K562 (cell line): ENCODE results near the gene FILIP1L. TPM values are rescaled to one million over a fixed set of nuclear protein-coding genes. Genes with fewer than 3 reads are reported as not detected.

Source experiments
- ATAC-seq: fragments of 200-7000 bp; cut with Tn5 transposase; 3 replicates; pipeline ENCODE4 v1.9.1; 2020; ENCODE audit warnings: moderate library complexity
- BruUV-seq: library from RNA; stranded (reverse); fragments of 400-500 nt; replicated peaks from 2 replicates; lab custom pipeline; 2021; lab: Mats Ljungman, UMichigan
- CTCF ChIA-PET: fragments of 300-600 bp; formaldehyde crosslinking; extraction: SDS; loops from one replicate; lab custom pipeline; 2021; ENCODE audit warnings: low intra/inter-chr PET ratio; lab: Yijun Ruan, JAX
- POLR2A ChIA-PET: fragments of 300-600, 350-650 bp; sonication (Branson Sonifier 250); formaldehyde crosslinking; extraction: SDS; loops from one replicate; lab custom pipeline; 2021; ENCODE audit warnings: antibody characterized with exemption, inconsistent platforms; lab: Yijun Ruan, JAX
- DNase-seq, 4 experiments: peaks; one replicate each; pipeline versions ENCODE4 v3.0.0 to v3.0.0-alpha.2; 2011 to 2018; ENCODE audit warnings: low spot score in 3 of 4, mixed read lengths in 3 of 4; ENCODE audit errors: extremely low read depth in 1 of 4
- FAIRE-seq: peaks from 2 replicates; lab custom pipeline; 2011; peaks lifted over from hg19 to GRCh38; lab: Jason Lieb, UNC
- H2AFZ ChIP-seq: 2 replicates; pipeline ENCODE4 v1.6.0; 2011; ENCODE audit warnings: low read depth, low read length, control low read depth, inconsistent platforms
- H3K27ac ChIP-seq: fragments of 200-600 bp; 3 replicates; pipeline ENCODE4 v1.8.0; 2011; ENCODE audit warnings: low read depth, mild to moderate bottlenecking, control low read depth, inconsistent platforms, low read length, moderate library complexity, mixed read lengths; ENCODE audit errors: extremely low read depth
- H3K27me3 ChIP-seq, 2 experiments: fragments of 300-600 bp in 1 of 2; 2 replicates in 1 of 2; 3 replicates in 1 of 2; pipeline versions ENCODE4 v1.6.0 to v1.8.0; 2011; ENCODE audit warnings: inconsistent platforms in 2 of 2, low read length in 2 of 2, mild to moderate bottlenecking in 1 of 2, mixed read lengths in 1 of 2, moderate library complexity in 1 of 2; ENCODE audit not compliant: control insufficient read depth in 2 of 2, insufficient read depth in 2 of 2
- H3K36me3 ChIP-seq: fragments of 300-600 bp; 3 replicates; pipeline ENCODE4 v1.8.0; 2011; ENCODE audit warnings: mild to moderate bottlenecking, low read length, inconsistent platforms; ENCODE audit not compliant: control insufficient read depth, insufficient read depth
- H3K4me1 ChIP-seq, 2 experiments: fragments of 200-600 bp in 1 of 2; replicated peaks in 1 of 2; 2 replicates in 1 of 2; 3 replicates in 1 of 2; pipeline versions ENCODE4 v1.5.1 to v1.8.0; 2011; ENCODE audit warnings: inconsistent platforms in 2 of 2, low read length in 2 of 2, mild to moderate bottlenecking in 1 of 2, mixed read lengths in 1 of 2, moderate library complexity in 1 of 2; ENCODE audit not compliant: control insufficient read depth in 2 of 2, insufficient read depth in 2 of 2
- H3K4me2 ChIP-seq: 2 replicates; pipeline ENCODE4 v1.6.1; 2011; ENCODE audit warnings: low read length, control low read depth, inconsistent platforms, mixed read lengths; ENCODE audit not compliant: insufficient read depth
- H3K4me3 ChIP-seq: fragments of 200-600 bp; sonication (generic), shearing (Covaris generic); 2 replicates; pipeline ENCODE4 v1.5.1; 2016; ENCODE audit warnings: control low read depth, inconsistent platforms
- H3K79me2 ChIP-seq: fragments of 200-600 bp; 3 replicates; pipeline ENCODE4 v1.8.0; 2011; ENCODE audit warnings: low read length, inconsistent platforms; ENCODE audit not compliant: control insufficient read depth, insufficient read depth
- H3K9ac ChIP-seq, 2 experiments: 2 replicates each; pipeline versions ENCODE4 v1.6.0 to v1.6.1; 2011; ENCODE audit warnings: low read depth in 2 of 2, low read length in 2 of 2, control low read depth in 1 of 2, inconsistent platforms in 1 of 2, mild to moderate bottlenecking in 1 of 2, mixed read lengths in 1 of 2; ENCODE audit not compliant: insufficient read depth in 1 of 2
- H3K9me1 ChIP-seq: one replicate; pipeline ENCODE4 v1.6.0; 2011; ENCODE audit warnings: inconsistent platforms, mild to moderate bottlenecking, low read length, moderate library complexity; ENCODE audit not compliant: control insufficient read depth, insufficient read depth
- H3K9me3 ChIP-seq: replicated peaks from 2 replicates; pipeline ENCODE4 v1.5.1; 2011; ENCODE audit warnings: low read depth, low read length, inconsistent platforms; ENCODE audit not compliant: control insufficient read depth, insufficient read depth
- H4K20me1 ChIP-seq: replicated peaks from 2 replicates; pipeline ENCODE4 v1.6.1; 2011; ENCODE audit warnings: low read length, inconsistent platforms, mixed read lengths; ENCODE audit not compliant: control insufficient read depth, insufficient read depth
- CREB1 ChIP-seq, 2 experiments: sonication (generic) in 1 of 2; formaldehyde crosslinking in 1 of 2; IDR thresholded peaks; 2 replicates each; pipeline versions ENCODE4 v1.6.1 to v1.8.0; 2012 to 2022; ENCODE audit warnings: inconsistent platforms in 1 of 2, mild to moderate bottlenecking in 1 of 2, missing genetic modification reagents in 1 of 2, moderate library complexity in 1 of 2
- EHMT2 ChIP-seq: fragments of 450-650 bp; IDR thresholded peaks from 2 replicates; pipeline ENCODE4 v1.6.1; 2018; ENCODE audit warnings: antibody characterized with exemption
- HDAC2 ChIP-seq: fragments of 450-650 bp; IDR thresholded peaks from 2 replicates; pipeline ENCODE4 v1.6.1; 2016; ENCODE audit warnings: mild to moderate bottlenecking
- HDAC3 ChIP-seq: fragments of 450-650 bp; IDR thresholded peaks from 2 replicates; pipeline ENCODE4 v1.6.1; 2018; ENCODE audit warnings: borderline replicate concordance, mild to moderate bottlenecking, moderate library complexity; ENCODE audit not compliant: partially characterized antibody
- NCOA2 ChIP-seq, 2 experiments: fragments of 450-650 bp; IDR thresholded peaks; 2 replicates each; pipeline ENCODE4 v1.6.1; 2018; ENCODE audit warnings: mild to moderate bottlenecking in 2 of 2, moderate library complexity in 1 of 2; ENCODE audit not compliant: partially characterized antibody in 2 of 2
- NR3C1 ChIP-seq: sonication (generic); formaldehyde crosslinking; IDR thresholded peaks from 2 replicates; pipeline ENCODE4 v1.8.1; 2022; ENCODE audit warnings: missing genetic modification reagents
- OTX1 ChIP-seq: fragments of 450-650 bp; formaldehyde crosslinking; IDR thresholded peaks from 2 replicates; pipeline ENCODE4 v1.4.0; 2022; ENCODE audit warnings: mild to moderate bottlenecking
- PYGO2 ChIP-seq: fragments of 450-650 bp; IDR thresholded peaks from 2 replicates; pipeline ENCODE4 v1.6.1; 2016; ENCODE audit warnings: mild to moderate bottlenecking, missing genetic modification characterization, moderate library complexity, missing compliant biosample characterization
- SRF ChIP-seq, 2 experiments: fragments of 250-450, 450-650 bp in 1 of 2; sonication (Bioruptor Pico) in 1 of 2; sonication (generic) in 1 of 2; formaldehyde crosslinking; IDR thresholded peaks; 2 replicates each; pipeline versions ENCODE4 v1.5.0 to v1.5.1; 2020 to 2022; ENCODE audit warnings: mild to moderate bottlenecking in 1 of 2, missing genetic modification reagents in 1 of 2
- TRIM24 ChIP-seq, 2 experiments: fragments of 450-650 bp; IDR thresholded peaks; 2 replicates each; pipeline ENCODE4 v1.6.1; 2016
- TRIM25 ChIP-seq: fragments of 450-650 bp; IDR thresholded peaks from 2 replicates; pipeline ENCODE4 v1.7.0; 2016; ENCODE audit warnings: borderline replicate concordance
- XRCC3 ChIP-seq: fragments of 450-650 bp; IDR thresholded peaks from 2 replicates; pipeline ENCODE4 v1.6.1; 2017; ENCODE audit warnings: mild to moderate bottlenecking, moderate library complexity
- ZC3H4 ChIP-seq: sonication (generic); formaldehyde crosslinking; IDR thresholded peaks from 2 replicates; pipeline ENCODE4 v1.9.0; 2021; ENCODE audit warnings: missing genetic modification reagents, borderline replicate concordance
- ZFP30 ChIP-seq: fragments of 250-450 bp; sonication (Bioruptor Pico); IDR thresholded peaks from 2 replicates; pipeline ENCODE4 v1.8.0; 2022; ENCODE audit warnings: moderate library complexity, mild to moderate bottlenecking, inconsistent platforms, borderline replicate concordance
- ZNF408 ChIP-seq: fragments of 250-450 bp; sonication (Bioruptor Pico); IDR thresholded peaks from 2 replicates; pipeline ENCODE4 v1.4.0; 2020; ENCODE audit warnings: low read depth, mild to moderate bottlenecking, moderate library complexity
- ZNF57 ChIP-seq: fragments of 450-650 bp; formaldehyde crosslinking; IDR thresholded peaks from 2 replicates; pipeline ENCODE4 v1.4.0; 2020; ENCODE audit warnings: mild to moderate bottlenecking, moderate library complexity
- WGBS: fragments of 100-300 bp; shearing (Covaris generic); methylation state at CpG from one replicate; pipeline ENCODE4 v1.1.6; 2016; ENCODE audit warnings: low coverage, mixed read lengths; ENCODE audit not compliant: insufficient coverage; ENCODE audit errors: missing lambda C conversion rate; 5-methylcytosine and 5-hydroxymethylcytosine counted together
- in situ Hi-C: fragments of 300-500 bp; cut with MboI; formaldehyde crosslinking; loops from 4 replicates; pipeline ENCODE4 v1.15.0; 2018; ENCODE audit warnings: inconsistent platforms, mixed read lengths
- intact Hi-C: fragments of 100-400 bp; cut with micrococcal nuclease; formaldehyde crosslinking; loops from 2 replicates; pipeline ENCODE4 v1.14.2; 2022
- polyA plus RNA-seq, 8 experiments: library from polyadenylated mRNA; depleted of rRNA in 4 of 8; stranded (reverse) in 5 of 8; unstranded in 3 of 8; fragments of >200 nt; fragmentation: Nextera tagmentation in 2 of 8; fragmentation: Illumina TruSeq in 1 of 8; extraction: Ambion mirVana in 2 of 8; extraction: Trizol in 1 of 8; gene quantifications; 2 replicates each; pipeline versions ENCODE4 v1.2.1 to v1.2.3, GENCODE V29; 2011 to 2014; ENCODE audit warnings: inconsistent platforms in 1 of 8, missing spikeins in 1 of 8
- total RNA-seq, 7 experiments: library from RNA; depleted of rRNA in 6 of 7; stranded (reverse); fragments of >200 nt in 6 of 7; fragmentation: Illumina TruSeq in 2 of 7; extraction: Trizol in 2 of 7; gene quantifications; 2 replicates each; pipeline versions ENCODE4 v1.2.1 to v1.2.3, GENCODE V29; 2011 to 2021; ENCODE audit warnings: low replicate concordance in 1 of 7
- TF ChIP-seq, protein P1 (sequence below): sonication (generic); formaldehyde crosslinking; IDR thresholded peaks from 2 replicates; pipeline ENCODE4 v1.8.0; 2022; ENCODE audit warnings: missing genetic modification reagents, mild to moderate bottlenecking, borderline replicate concordance
- TF ChIP-seq, protein P2 (sequence below): sonication (generic); formaldehyde crosslinking; IDR thresholded peaks from 2 replicates; pipeline ENCODE4 v1.8.0; 2022; ENCODE audit warnings: mild to moderate bottlenecking, missing genetic modification reagents

Gene FILIP1L
- total and polyA plus RNA-seq, 9 of the 15 experiments (the other 6 are each of a cell fraction or from before 2014, with no cell fraction given) = 0.50 to 2.1 (median 1.1) TPM

DNA sequence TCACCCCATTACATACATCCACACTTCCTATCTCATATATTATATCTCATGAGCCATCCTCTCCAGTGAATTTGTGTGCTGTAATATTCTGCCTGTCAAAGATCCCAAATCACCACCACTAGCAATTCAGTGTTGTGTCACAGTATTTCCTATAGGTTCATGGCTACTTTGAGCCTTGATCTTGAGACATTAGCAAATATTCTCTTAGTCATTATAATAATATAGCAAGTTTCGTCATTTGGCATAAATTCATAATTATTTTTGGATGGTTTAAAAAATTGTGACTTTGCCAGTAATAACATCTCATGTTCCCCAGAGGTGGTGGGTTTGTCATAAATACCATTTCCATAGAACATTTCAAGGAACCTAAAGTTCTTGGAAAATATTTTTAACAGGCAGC is 249.0 kb downstream of the FILIP1L start:
- WGBS = 100% methylated on average over 1 of the region's 1 CpG
- Histone ChIP-seq H3K4me1 (no peaks in the 10 kb centered on the region; a peak in 1 of 5 replicates), H3K27me3 (no peaks in the 10 kb centered on the region), H3K36me3 (no peaks in the 10 kb centered on the region), H3K9me3 (no peaks in the 10 kb centered on the region), H2AFZ (no peak overlapping the region), H3K4me3 (no peak overlapping the region), H3K9me1 (no peaks in the 10 kb centered on the region), H4K20me1 (no peaks in the 10 kb centered on the region; the same call in 1 of the 2 replicates), H3K4me2 (no peak overlapping the region), H3K79me2 (peaks cover 11% of the 10 kb centered on the region; the same call in 1 of the 3 replicates), H3K27ac (no peak overlapping the region), H3K9ac (no peak overlapping the region)
- intact Hi-C loops = no loop called here
- ChIA-PET CTCF (no interaction called here), POLR2A (no interaction called here)
- FAIRE-seq (no peak), ATAC-seq (no peak), DNase-seq (no peak)
- no peak for TF ChIP-seq EHMT2
- no peak for TF ChIP-seq NR3C1 (CRISPR knock-in tag)
- TF ChIP-seq NCOA2 (IDR thresholded peaks at IDR 0.05; ENCODE audit: partially characterized antibody in 2 of 2) = no peak
- TF ChIP-seq XRCC3 = no peak
- TF ChIP-seq ZNF408 (CRISPR knock-in tag) = no peak
- no peak for TF ChIP-seq ZC3H4 (CRISPR knock-in tag)
- no peak for TF ChIP-seq PYGO2 (tag)
- TF ChIP-seq HDAC2 = no peak
- TF ChIP-seq SRF (CRISPR knock-in tag; IDR thresholded peaks at IDR 0.05) = no peak
- no peak for TF ChIP-seq CREB1 (IDR thresholded peaks at IDR 0.05)
- TF ChIP-seq CREB1 (CRISPR knock-in tag; IDR thresholded peaks at IDR 0.05) = no peak
- TF ChIP-seq OTX1 (CRISPR knock-in tag) = no peak
- TF ChIP-seq TRIM25 = no peak
- TF ChIP-seq, protein P1, sequence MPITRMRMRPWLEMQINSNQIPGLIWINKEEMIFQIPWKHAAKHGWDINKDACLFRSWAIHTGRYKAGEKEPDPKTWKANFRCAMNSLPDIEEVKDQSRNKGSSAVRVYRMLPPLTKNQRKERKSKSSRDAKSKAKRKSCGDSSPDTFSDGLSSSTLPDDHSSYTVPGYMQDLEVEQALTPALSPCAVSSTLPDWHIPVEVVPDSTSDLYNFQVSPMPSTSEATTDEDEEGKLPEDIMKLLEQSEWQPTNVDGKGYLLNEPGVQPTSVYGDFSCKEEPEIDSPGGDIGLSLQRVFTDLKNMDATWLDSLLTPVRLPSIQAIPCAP (CRISPR knock-in tag) = no peak
- TF ChIP-seq ZNF57 = no peak
- no peak for TF ChIP-seq TRIM24 (IDR thresholded peaks at IDR 0.05)
- no peak for TF ChIP-seq ZFP30 (CRISPR knock-in tag)
- no peak for TF ChIP-seq HDAC3
- TF ChIP-seq, protein P2, sequence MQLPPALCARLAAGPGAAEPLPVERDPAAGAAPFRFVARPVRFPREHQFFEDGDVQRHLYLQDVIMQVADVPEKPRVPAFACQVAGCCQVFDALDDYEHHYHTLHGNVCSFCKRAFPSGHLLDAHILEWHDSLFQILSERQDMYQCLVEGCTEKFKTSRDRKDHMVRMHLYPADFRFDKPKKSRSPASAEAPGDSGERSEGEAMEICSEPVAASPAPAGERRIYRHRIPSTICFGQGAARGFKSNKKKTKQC (CRISPR knock-in tag) = no peak
- in situ Hi-C loops = no loop called here
- BruUV-seq = no TSS peak
